ENCODE data around the gene SAT1. TPM values are rescaled to one million over a fixed set of nuclear protein-coding genes. Genes with fewer than 3 reads are reported as not detected.

The SAT1 gene
- total RNA-seq, 4 donors from 2014 or later, result 287 to 793 (median 450) TPM

GRCh38 chrX:23821847-23822246 lies 38.9 kb downstream of the SAT1 start:
- H3K4me1 ChIP-seq, result no peaks in the 10 kb centered on the region
- intact Hi-C loops (cut with DNase I), result no loop called here
- no peak for DNase-seq
- WGBS, 2 donors, result 75 to 88% methylated on average over 2 of the region's 2 CpGs
- no peak overlapping the region for H3K4me3 ChIP-seq
- no peaks in the 10 kb centered on the region for H3K9me3 ChIP-seq
- TF ChIP-seq, protein P1, sequence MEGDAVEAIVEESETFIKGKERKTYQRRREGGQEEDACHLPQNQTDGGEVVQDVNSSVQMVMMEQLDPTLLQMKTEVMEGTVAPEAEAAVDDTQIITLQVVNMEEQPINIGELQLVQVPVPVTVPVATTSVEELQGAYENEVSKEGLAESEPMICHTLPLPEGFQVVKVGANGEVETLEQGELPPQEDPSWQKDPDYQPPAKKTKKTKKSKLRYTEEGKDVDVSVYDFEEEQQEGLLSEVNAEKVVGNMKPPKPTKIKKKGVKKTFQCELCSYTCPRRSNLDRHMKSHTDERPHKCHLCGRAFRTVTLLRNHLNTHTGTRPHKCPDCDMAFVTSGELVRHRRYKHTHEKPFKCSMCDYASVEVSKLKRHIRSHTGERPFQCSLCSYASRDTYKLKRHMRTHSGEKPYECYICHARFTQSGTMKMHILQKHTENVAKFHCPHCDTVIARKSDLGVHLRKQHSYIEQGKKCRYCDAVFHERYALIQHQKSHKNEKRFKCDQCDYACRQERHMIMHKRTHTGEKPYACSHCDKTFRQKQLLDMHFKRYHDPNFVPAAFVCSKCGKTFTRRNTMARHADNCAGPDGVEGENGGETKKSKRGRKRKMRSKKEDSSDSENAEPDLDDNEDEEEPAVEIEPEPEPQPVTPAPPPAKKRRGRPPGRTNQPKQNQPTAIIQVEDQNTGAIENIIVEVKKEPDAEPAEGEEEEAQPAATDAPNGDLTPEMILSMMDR (IDR thresholded peaks at IDR 0.05), result no peak
- no peak for TF ChIP-seq POLR2A (IDR thresholded peaks at IDR 0.05)
- H3K27me3 ChIP-seq, result no peaks in the 10 kb centered on the region
- H3K27ac ChIP-seq, result no peak overlapping the region
- H3K36me3 ChIP-seq, result no peaks in the 10 kb centered on the region

- WGBS, 2 donors, result 56 to 63% methylated on average over 3 of the region's 3 CpGs
- no peaks in the 10 kb centered on the region for H3K9me3 ChIP-seq
- no peaks in the 10 kb centered on the region for H3K27me3 ChIP-seq
- no peak for TF ChIP-seq POLR2A (IDR thresholded peaks at IDR 0.05)
- TF ChIP-seq, protein P1 (IDR thresholded peaks at IDR 0.05), result no peak
- DNase-seq, result no peak
- intact Hi-C loops (cut with DNase I), result no loop called here
- no peak overlapping the region for H3K27ac ChIP-seq
- no peaks in the 10 kb centered on the region for H3K36me3 ChIP-seq
- no peaks in the 10 kb centered on the region for H3K4me1 ChIP-seq
- no peak overlapping the region for H3K4me3 ChIP-seq
Measured at GRCh38 chrX:23822397-23822796, 39.4 kb downstream of the SAT1 start.

- no peaks in the 10 kb centered on the region for H3K4me1 ChIP-seq
- intact Hi-C loops (cut with DNase I), result no loop called here
- DNase-seq, result no peak
- TF ChIP-seq, protein P1 (IDR thresholded peaks at IDR 0.05), result no peak
- TF ChIP-seq POLR2A (IDR thresholded peaks at IDR 0.05), result no peak
- H3K27me3 ChIP-seq, result no peaks in the 10 kb centered on the region
- H3K27ac ChIP-seq, result no peak overlapping the region
- H3K36me3 ChIP-seq, result no peaks in the 10 kb centered on the region
- no peaks in the 10 kb centered on the region for H3K9me3 ChIP-seq
- H3K4me3 ChIP-seq, result no peak overlapping the region
- WGBS, 2 donors, result 78 to 83% methylated on average over 1 to 6 of the region's 6 CpGs
Measured at GRCh38 chrX:23822841-23823240, 39.9 kb downstream of the SAT1 start.

DNA sequence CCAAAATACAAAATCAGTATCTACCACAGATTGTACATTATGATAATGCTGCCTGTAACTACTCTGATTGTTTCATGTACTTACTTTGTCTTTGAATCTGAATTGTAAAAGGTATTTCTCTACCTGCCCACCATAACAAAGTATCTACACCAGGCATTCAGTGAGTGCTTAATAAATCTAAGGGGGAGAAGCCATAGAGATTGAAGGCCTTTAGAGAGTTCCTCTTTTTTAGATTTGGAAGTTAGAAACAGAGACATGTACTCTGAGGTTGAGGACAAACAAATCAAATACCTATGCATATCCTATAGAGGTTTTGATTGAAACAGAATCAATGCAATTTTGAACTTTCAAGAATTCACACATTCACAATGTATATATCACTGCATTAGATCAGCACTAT lies 42.7 kb downstream of the SAT1 start:
- no peaks in the 10 kb centered on the region for H3K36me3 ChIP-seq
- intact Hi-C loops (cut with DNase I), result no loop called here
- H3K27me3 ChIP-seq, result no peaks in the 10 kb centered on the region
- H3K4me1 ChIP-seq, result no peaks in the 10 kb centered on the region
- H3K4me3 ChIP-seq, result no peak overlapping the region
- no peak for DNase-seq
- TF ChIP-seq, protein P1 (IDR thresholded peaks at IDR 0.05), result no peak
- TF ChIP-seq POLR2A (IDR thresholded peaks at IDR 0.05), result no peak
- H3K27ac ChIP-seq, result no peak overlapping the region
- H3K9me3 ChIP-seq, result no peaks in the 10 kb centered on the region

DNA sequence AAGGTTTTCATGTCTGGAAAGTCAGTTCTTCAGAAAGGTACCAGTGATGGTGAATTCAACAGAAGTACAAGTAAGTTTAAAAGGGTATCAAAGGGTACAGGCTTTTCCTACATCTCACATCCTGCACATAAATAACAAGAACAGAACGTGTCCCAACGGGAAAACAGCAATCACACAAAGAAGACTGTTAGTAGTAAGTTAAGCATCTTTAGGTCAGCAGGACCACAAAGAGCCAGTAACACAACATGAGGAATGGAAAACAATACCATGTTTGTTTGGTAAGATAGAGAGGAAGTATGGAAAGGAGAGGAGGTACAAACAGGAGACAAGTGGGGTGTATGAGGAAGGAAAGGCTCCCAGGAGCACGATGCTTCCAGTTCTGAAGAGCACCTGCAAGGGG lies 43.2 kb downstream of the SAT1 start:
- WGBS, 2 donors, result 65 to 70% methylated on average over 3 of the region's 3 CpGs
- Histone ChIP-seq H3K36me3 (no peaks in the 10 kb centered on the region), H3K27me3 (no peaks in the 10 kb centered on the region), H3K4me3 (no peak overlapping the region), H3K9me3 (no peaks in the 10 kb centered on the region), H3K27ac (no peak overlapping the region), H3K4me1 (no peaks in the 10 kb centered on the region)
- TF ChIP-seq, protein P1 (IDR thresholded peaks at IDR 0.05), result no peak
- no peak for TF ChIP-seq POLR2A (IDR thresholded peaks at IDR 0.05)
- DNase-seq, result no peak
- intact Hi-C loops (cut with DNase I), result no loop called here
